GM18873 (cell line): ENCODE measurements around the gene FPR3.
"Not testable (repeated sequence)": the region's sequence is repeated elsewhere in the genome, so short reads cannot be mapped to it uniquely, and the experiment has no call there.

Experiments used
- ATAC-seq: cut with Tn5 transposase; IDR thresholded peaks from one replicate; pipeline ENCODE4 v1.9.1; 2021; ENCODE audit warnings: mild to moderate bottlenecking, moderate library complexity, moderate number of reproducible peaks; ENCODE audit not compliant: unreplicated experiment, low FRiP score

Gene FPR3

DNA sequence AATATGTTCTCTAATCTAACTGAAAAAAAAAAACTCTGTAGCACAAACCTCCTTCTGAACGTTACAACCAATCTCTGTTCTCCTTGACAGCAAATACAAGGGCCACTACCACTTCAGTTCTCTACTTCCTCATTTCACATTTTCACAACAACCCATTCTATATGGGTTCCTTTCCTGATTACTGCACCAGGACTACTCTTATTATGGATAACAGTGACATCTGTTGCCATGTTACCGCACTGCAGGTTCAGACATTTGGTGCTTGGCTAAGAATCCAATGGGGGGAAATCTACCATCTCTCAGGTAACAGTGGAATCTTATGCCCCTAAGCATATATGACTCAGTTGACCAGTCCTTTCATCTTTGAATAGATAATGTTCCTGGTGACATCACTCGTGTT lies 11.6 kb upstream of the FPR3 start:
- ATAC-seq: no peak

GRCh38 chr19:51784109-51784785 lies 10.7 kb upstream of the FPR3 start:
- ATAC-seq: no peak

DNA sequence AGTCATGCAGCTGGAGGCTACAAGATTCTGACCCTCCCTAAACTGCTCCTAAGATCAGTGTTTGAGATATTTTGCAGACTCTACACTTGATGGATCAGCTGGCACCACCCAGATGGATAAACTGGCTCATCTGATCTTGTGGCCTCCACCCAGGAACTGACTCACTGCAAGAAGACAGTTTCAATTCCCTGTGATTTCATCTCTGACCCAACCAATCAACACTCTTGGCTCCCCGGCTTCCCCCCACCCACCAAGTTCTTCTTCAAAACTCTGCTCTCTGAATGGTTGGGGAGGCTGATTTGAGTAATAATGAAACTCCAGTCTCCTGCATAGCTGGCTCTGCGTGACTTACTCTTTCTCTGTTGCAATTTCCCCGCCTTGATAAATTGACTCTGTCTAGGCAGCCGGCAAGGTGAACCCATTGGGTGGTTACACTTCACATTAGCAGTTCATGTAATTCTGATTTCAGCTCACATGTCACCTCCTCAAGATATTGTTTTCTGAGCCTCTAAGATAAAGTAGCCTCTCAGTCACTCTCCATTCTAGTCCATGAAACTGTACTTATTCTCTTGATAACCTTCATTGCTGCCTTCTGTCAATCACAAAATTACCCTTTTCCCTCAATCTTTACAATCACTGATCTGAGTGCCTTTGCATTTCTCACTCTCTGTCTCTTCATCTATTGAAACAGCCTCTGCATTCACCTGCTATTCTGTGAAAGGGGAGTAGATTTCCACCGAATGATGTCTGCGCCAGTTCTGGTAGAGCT lies 9.9 kb upstream of the FPR3 start:
- no peak for ATAC-seq

DNA sequence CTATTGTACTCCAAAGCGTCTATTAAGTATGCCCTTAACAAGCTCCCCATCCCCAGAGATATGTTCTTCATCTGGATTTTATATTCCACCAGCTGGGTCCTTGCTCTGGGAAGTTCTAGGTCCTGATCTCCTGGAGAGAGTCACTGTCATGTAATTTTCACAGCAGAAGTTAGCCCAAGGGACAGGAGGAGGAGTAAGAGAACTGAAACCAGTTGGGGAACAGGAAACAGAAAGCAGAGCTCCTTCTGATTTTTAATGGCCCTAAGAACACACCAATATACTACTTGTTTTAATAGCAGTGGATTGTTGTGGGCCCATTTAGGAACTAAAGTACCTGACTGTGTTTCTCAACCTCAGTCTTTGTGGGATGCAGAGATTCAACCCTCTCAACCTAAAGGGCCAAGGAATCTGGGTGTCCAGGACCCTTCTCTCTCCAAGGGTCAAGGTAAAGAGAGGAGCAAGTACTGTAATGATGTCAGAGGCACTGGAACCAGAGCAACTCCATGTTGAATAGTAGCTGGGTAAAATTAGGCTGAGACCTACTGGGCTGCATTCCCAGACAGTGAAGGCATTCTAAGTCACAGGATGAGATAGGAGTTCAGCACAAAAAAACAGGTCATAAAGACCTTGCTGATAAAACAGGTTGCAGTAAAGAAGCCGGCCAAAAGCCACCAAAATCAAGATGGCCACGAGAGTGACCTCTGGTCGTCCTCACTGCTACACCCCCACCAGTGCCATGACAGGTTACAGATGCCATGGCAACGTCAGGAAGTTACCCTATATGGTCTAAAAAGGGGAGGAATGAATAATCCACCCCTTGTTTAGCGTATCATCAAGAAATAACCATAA lies 8.1 kb upstream of the FPR3 start:
- no peak for ATAC-seq

DNA sequence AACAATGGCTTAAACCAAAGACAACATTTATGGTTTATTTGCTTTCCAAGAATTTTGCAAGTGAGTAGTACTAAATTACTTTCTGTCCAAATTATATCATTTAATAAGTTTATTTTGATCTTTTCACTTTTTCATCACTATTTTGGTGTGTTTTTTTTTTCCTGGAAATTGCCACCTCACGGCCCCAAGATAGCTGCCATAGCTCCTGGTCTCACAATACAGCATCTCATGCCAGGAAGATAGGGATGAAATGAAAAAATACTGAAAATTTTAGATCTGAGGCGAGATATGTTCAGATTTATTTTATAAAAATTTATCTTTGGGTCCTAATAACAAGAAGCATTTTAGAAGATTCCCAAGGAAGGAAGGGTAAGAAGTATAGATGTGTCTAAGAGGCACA lies 6.9 kb upstream of the FPR3 start:
- no peak for ATAC-seq

GRCh38 chr19:51789061-51789795 lies 5.7 kb upstream of the FPR3 start:
- ATAC-seq: no peak

DNA sequence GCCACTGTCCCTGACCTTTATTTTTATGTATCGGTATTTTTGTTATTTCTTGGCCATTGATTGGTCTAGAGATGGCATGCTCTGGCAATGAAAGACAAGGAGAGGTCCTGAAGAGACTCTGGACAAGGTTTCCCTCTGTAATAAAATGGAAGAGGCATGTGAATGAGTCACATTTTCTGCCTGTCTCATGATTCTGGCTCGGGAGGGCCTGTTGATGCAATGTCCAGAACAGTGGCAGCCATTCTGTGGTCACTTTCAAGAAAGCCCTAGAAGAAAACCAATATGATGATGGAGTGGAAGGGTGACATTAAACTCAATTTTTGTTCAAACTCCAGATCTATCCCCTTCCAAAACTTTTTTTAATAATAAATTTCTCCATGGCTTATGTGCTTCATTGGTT lies 2.0 kb upstream of the FPR3 start:
- no peak for ATAC-seq

GRCh38 chr19:51793994-51794393 lies 963 bp upstream of the FPR3 start:
- ATAC-seq: no peak

DNA sequence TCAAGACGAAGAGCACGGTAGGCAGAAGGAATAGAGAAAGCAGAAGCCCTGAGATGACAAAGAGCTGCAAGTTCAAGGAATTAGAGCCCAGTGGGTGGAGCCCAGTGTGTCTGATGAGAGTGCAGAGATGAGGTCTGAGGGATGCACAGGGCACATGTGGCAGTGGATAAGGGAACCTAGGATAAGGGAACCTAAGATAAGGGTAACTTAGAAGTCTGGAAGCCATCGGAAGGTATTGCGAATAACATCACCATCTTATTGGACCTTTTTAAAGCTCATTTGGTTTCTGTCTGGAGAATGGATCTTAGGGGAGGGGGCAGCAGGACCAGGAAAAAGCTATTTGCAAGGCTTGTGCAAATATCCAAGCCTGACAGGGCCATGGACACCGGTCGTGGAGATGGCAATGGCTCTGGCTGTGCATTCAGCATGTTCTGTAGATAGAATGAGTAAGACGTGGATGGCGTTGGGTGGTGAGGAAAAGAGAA lies 1.3 kb downstream of the FPR3 start:
- ATAC-seq: no peak

GRCh38 chr19:51797480-51797879 lies 2.5 kb downstream of the FPR3 start:
- no peak for ATAC-seq

DNA sequence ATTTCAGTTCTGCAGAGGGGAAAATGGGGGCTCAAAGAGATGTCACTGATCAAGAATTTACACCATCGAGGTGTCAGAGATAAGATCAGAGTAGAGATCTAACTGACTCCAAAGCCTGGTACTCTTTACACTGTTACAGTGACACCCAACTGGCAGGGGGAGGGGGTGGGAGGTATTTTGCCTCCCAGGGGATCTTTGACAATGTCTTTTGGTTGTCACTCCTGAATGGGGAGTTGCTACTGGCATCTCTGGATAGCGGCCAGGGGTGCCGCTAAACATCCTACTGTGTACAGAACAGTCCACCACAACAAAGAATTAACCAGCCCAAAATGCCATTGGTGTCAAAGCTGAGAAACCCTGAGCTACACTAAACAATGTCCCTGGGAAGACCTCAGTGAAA lies 3.1 kb downstream of the FPR3 start:
- ATAC-seq: no peak

GRCh38 chr19:51799034-51799773 lies 4.2 kb downstream of the FPR3 start:
- ATAC-seq: no peak

DNA sequence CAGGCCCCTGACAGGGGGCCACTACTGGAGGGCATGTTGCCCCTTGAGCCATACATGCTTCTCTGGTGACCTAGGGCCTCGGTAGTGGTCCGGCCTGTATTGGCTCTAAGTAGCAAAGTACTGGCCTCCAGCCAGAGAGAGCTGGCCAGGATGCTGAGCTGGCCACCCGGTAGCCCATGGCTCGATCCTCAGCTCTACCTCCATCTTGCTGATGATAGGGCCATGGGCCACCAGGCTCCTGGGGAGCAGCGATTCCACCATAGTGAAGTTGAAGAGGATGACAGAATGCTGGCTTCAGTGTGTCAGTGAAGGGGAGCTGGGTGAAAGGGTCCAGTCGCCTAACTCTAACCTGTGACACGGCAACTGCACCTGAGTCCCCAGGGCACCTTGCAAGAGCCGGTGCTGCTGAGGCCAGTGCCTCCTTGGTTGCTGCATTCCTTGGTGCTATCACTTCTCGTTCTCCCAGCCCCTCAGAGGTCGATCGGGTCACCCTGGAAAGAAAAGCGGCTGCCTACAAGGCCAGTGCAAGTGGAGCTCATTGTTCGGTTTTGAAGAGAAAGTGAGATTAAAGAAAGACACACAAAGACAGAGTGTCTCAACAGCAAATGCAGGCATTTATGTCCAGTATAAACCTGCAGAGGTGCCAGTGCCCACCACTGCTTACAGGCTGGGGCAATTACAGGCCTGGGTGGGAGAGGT lies 5.0 kb downstream of the FPR3 start:
- ATAC-seq: no peak

GRCh38 chr19:51800473-51801244 lies 5.7 kb downstream of the FPR3 start:
- no peak for ATAC-seq

- ATAC-seq: no peak
Measured at GRCh38 chr19:51802775-51803174, 7.8 kb downstream of the FPR3 start.

- ATAC-seq: no peak
Measured at GRCh38 chr19:51803519-51803918, 8.6 kb downstream of the FPR3 start.

GRCh38 chr19:51803967-51804366 lies 9.0 kb downstream of the FPR3 start:
- ATAC-seq: no peak

GRCh38 chr19:51804789-51805188 lies 9.8 kb downstream of the FPR3 start:
- not testable (repeated sequence) for ATAC-seq
